ENCODE data around the gene GOLGA8B. TPM values are rescaled to one million over a fixed set of nuclear protein-coding genes. Genes with fewer than 3 reads are reported as not detected.
"Not testable (repeated sequence)": the region's sequence is repeated elsewhere in the genome, so short reads cannot be mapped to it uniquely, and the experiment has no call there.

Gene GOLGA8B
- total RNA-seq, 2 experiments from 2014 or later = 71.7 to 125 TPM

GRCh38 chr15:34569670-34570396, 13.6 kb downstream of the GOLGA8B start:
- H3K9me3 ChIP-seq (ENCODE audit: low read length); H3K36me3 ChIP-seq (ENCODE audit: insufficient read depth, low read length); intact Hi-C loops (cut with micrococcal nuclease; ENCODE audit: unreplicated experiment); CTCF ChIA-PET (ENCODE audit: unreplicated experiment); H3K4me1 ChIP-seq (ENCODE audit: insufficient read depth, low read length, poor library complexity, severe bottlenecking); H3K9me2 ChIP-seq (ENCODE audit: insufficient read depth, low read length); H2AFZ ChIP-seq (ENCODE audit: low read length); H3K4me3 ChIP-seq (ENCODE audit: low read depth, low read length, poor library complexity, severe bottlenecking); H4K20me1 ChIP-seq (ENCODE audit: insufficient read depth, low read length); POLR2A ChIA-PET; BruUV-seq (replicated peaks); H3K4me2 ChIP-seq (ENCODE audit: low read length); H3K27ac ChIP-seq (ENCODE audit: low read depth, low read length, poor library complexity, severe bottlenecking); DNase-seq (ENCODE audit: low spot score); H3K79me2 ChIP-seq (ENCODE audit: insufficient read depth, low read depth, low read length): not testable (repeated sequence)

- H3K4me3 ChIP-seq (ENCODE audit: low read depth, low read length, poor library complexity, severe bottlenecking); CTCF ChIA-PET (ENCODE audit: unreplicated experiment); H3K9me3 ChIP-seq (ENCODE audit: low read length); H3K4me1 ChIP-seq (ENCODE audit: insufficient read depth, low read length, poor library complexity, severe bottlenecking); H4K20me1 ChIP-seq (ENCODE audit: insufficient read depth, low read length); H3K36me3 ChIP-seq (ENCODE audit: insufficient read depth, low read length); H3K4me2 ChIP-seq (ENCODE audit: low read length); BruUV-seq (replicated peaks); intact Hi-C loops (cut with micrococcal nuclease; ENCODE audit: unreplicated experiment); H3K9me2 ChIP-seq (ENCODE audit: insufficient read depth, low read length); H2AFZ ChIP-seq (ENCODE audit: low read length); H3K27ac ChIP-seq (ENCODE audit: low read depth, low read length, poor library complexity, severe bottlenecking); DNase-seq (ENCODE audit: low spot score); H3K79me2 ChIP-seq (ENCODE audit: insufficient read depth, low read depth, low read length); POLR2A ChIA-PET: not testable (repeated sequence)
These were observed 16.3 kb downstream of the GOLGA8B start for GRCh38 chr15:34567174-34567573.

GRCh38 chr15:34564711-34565110, 18.7 kb downstream of the GOLGA8B start:
- CTCF ChIA-PET (ENCODE audit: unreplicated experiment); H3K4me2 ChIP-seq (ENCODE audit: low read length): not testable (repeated sequence)

GRCh38 chr15:34560814-34561213, 22.6 kb downstream of the GOLGA8B start:
- BruUV-seq (replicated peaks); H3K4me1 ChIP-seq (ENCODE audit: insufficient read depth, low read length, poor library complexity, severe bottlenecking); H3K4me2 ChIP-seq (ENCODE audit: low read length); H3K9me2 ChIP-seq (ENCODE audit: insufficient read depth, low read length); H3K79me2 ChIP-seq (ENCODE audit: insufficient read depth, low read depth, low read length); H3K9me3 ChIP-seq (ENCODE audit: low read length); H3K36me3 ChIP-seq (ENCODE audit: insufficient read depth, low read length); intact Hi-C loops (cut with micrococcal nuclease; ENCODE audit: unreplicated experiment); CTCF ChIA-PET (ENCODE audit: unreplicated experiment); H3K27ac ChIP-seq (ENCODE audit: low read depth, low read length, poor library complexity, severe bottlenecking); DNase-seq (ENCODE audit: low spot score); H4K20me1 ChIP-seq (ENCODE audit: insufficient read depth, low read length); H3K4me3 ChIP-seq (ENCODE audit: low read depth, low read length, poor library complexity, severe bottlenecking); H2AFZ ChIP-seq (ENCODE audit: low read length); POLR2A ChIA-PET: not testable (repeated sequence)

More at GRCh38 chr15:34564711-34565110, 18.7 kb downstream of the GOLGA8B start:
- H3K27ac ChIP-seq (ENCODE audit: low read depth, low read length, poor library complexity, severe bottlenecking); intact Hi-C loops (cut with micrococcal nuclease; ENCODE audit: unreplicated experiment); H3K9me3 ChIP-seq (ENCODE audit: low read length); H3K79me2 ChIP-seq (ENCODE audit: insufficient read depth, low read depth, low read length); DNase-seq (ENCODE audit: low spot score); H4K20me1 ChIP-seq (ENCODE audit: insufficient read depth, low read length); H3K36me3 ChIP-seq (ENCODE audit: insufficient read depth, low read length); H3K4me3 ChIP-seq (ENCODE audit: low read depth, low read length, poor library complexity, severe bottlenecking); H3K9me2 ChIP-seq (ENCODE audit: insufficient read depth, low read length); POLR2A ChIA-PET; BruUV-seq (replicated peaks); H3K4me1 ChIP-seq (ENCODE audit: insufficient read depth, low read length, poor library complexity, severe bottlenecking); H2AFZ ChIP-seq (ENCODE audit: low read length): not testable (repeated sequence)

- DNase-seq (ENCODE audit: low spot score); H3K36me3 ChIP-seq (ENCODE audit: insufficient read depth, low read length); intact Hi-C loops (cut with micrococcal nuclease; ENCODE audit: unreplicated experiment); H3K4me1 ChIP-seq (ENCODE audit: insufficient read depth, low read length, poor library complexity, severe bottlenecking); H4K20me1 ChIP-seq (ENCODE audit: insufficient read depth, low read length); POLR2A ChIA-PET; CTCF ChIA-PET (ENCODE audit: unreplicated experiment); H3K79me2 ChIP-seq (ENCODE audit: insufficient read depth, low read depth, low read length); H3K9me3 ChIP-seq (ENCODE audit: low read length); BruUV-seq (replicated peaks); H2AFZ ChIP-seq (ENCODE audit: low read length); H3K4me3 ChIP-seq (ENCODE audit: low read depth, low read length, poor library complexity, severe bottlenecking); H3K27ac ChIP-seq (ENCODE audit: low read depth, low read length, poor library complexity, severe bottlenecking); H3K9me2 ChIP-seq (ENCODE audit: insufficient read depth, low read length); H3K4me2 ChIP-seq (ENCODE audit: low read length): not testable (repeated sequence)
These were observed 23.7 kb downstream of the GOLGA8B start for GRCh38 chr15:34559764-34560163.

- not testable (repeated sequence) for H3K79me2 ChIP-seq (ENCODE audit: insufficient read depth, low read depth, low read length); H2AFZ ChIP-seq (ENCODE audit: low read length)
These were observed 28.3 kb downstream of the GOLGA8B start for GRCh38 chr15:34555162-34555561.

More at GRCh38 chr15:34555162-34555561, 28.3 kb downstream of the GOLGA8B start:
- H3K9me3 ChIP-seq (ENCODE audit: low read length); H3K4me3 ChIP-seq (ENCODE audit: low read depth, low read length, poor library complexity, severe bottlenecking); POLR2A ChIA-PET; BruUV-seq (replicated peaks); H3K27ac ChIP-seq (ENCODE audit: low read depth, low read length, poor library complexity, severe bottlenecking); CTCF ChIA-PET (ENCODE audit: unreplicated experiment); intact Hi-C loops (cut with micrococcal nuclease; ENCODE audit: unreplicated experiment); H3K4me1 ChIP-seq (ENCODE audit: insufficient read depth, low read length, poor library complexity, severe bottlenecking); H3K4me2 ChIP-seq (ENCODE audit: low read length); H3K9me2 ChIP-seq (ENCODE audit: insufficient read depth, low read length); H3K36me3 ChIP-seq (ENCODE audit: insufficient read depth, low read length); H4K20me1 ChIP-seq (ENCODE audit: insufficient read depth, low read length); DNase-seq (ENCODE audit: low spot score): not testable (repeated sequence)

Measured in OCI-LY7 (cell line).